ENCODE measurements around the gene RELA. TPM values are rescaled to one million over a fixed set of nuclear protein-coding genes. Genes with fewer than 3 reads are reported as not detected.

The RELA gene
- total and polyA plus RNA-seq, 2 of the 4 experiments (the other 2 are of a cell fraction) = 8.6 to 53.0 TPM

- 88% methylated on average over 9 of the region's 16 CpGs; no CpG with 5 or more reads in 1 of the 2 experiments for WGBS, 2 experiments (ENCODE audit: extremely low coverage in 2 of 2, insufficient read length in 1 of 2)
- Histone ChIP-seq H3K18ac (ENCODE audit: low read depth, low read length) (no peak overlapping the region), H2AFZ (replicated peaks; ENCODE audit: low read length, poor library complexity) (no peak overlapping the region), H3K9ac (ENCODE audit: low read depth, low read length) (no peak overlapping the region), H4K20me1 (ENCODE audit: insufficient read depth, low read length) (peaks cover 4% of the 10 kb centered on the region; the same call in 1 of the 2 replicates), H2BK5ac (ENCODE audit: low read depth, low read length, poor library complexity, severe bottlenecking) (no peak overlapping the region), H3K4me2 (ENCODE audit: low read depth, low read length) (no peak overlapping the region), H3K4ac (ENCODE audit: low read depth, low read length) (no peak overlapping the region), H2BK15ac (ENCODE audit: low read depth, low read length) (no peak overlapping the region), H4K8ac (ENCODE audit: low read depth in 2 of 2, low read length in 2 of 2) (no peak overlapping the region), H3K9me3 (ENCODE audit: control insufficient read depth, insufficient read depth, low read length) (no peaks in the 10 kb centered on the region), H2AK9ac (replicated peaks; ENCODE audit: low read depth, low read length, poor library complexity) (peak overlapping the region; percentile 51), H3K36me3 (ENCODE audit: control insufficient read depth, insufficient read depth, low read length) (peaks cover 24% of the 10 kb centered on the region), H3K14ac (replicated peaks; ENCODE audit: low read depth, low read length) (no peak overlapping the region), H3K56ac (ENCODE audit: extremely low read depth, insufficient read depth, low read length) (no peak overlapping the region), H3K4me3 (ENCODE audit: insufficient read depth, low read depth, low read length) (no peak overlapping the region), H3K4me1 (ENCODE audit: control insufficient read depth, insufficient read depth, low read length) (peaks cover 21% of the 10 kb centered on the region), H3K27ac (ENCODE audit: insufficient read depth, low read length) (no peak overlapping the region), H3K23ac (ENCODE audit: low read depth, low read length) (no peak overlapping the region), H4K5ac (ENCODE audit: low read depth, low read length) (no peak overlapping the region), H3K79me1 (ENCODE audit: low read depth in 1 of 2, low read length in 2 of 2) (peaks cover 11 to 36% of the 10 kb centered on the region in 2 experiments; a peak in 3 of 4 replicates), H4K91ac (ENCODE audit: insufficient read depth, low read depth, low read length) (no peak overlapping the region), H2BK120ac (ENCODE audit: low read depth, low read length) (no peak overlapping the region), H2BK20ac (ENCODE audit: low read depth, low read length) (no peak overlapping the region), H3K9me1 (ENCODE audit: insufficient read depth, low read length) (peaks cover 23% of the 10 kb centered on the region), H2AK5ac (ENCODE audit: low read depth, low read length) (no peak overlapping the region), H3K27me3 (ENCODE audit: control insufficient read depth, insufficient read depth, low read length) (no peaks in the 10 kb centered on the region)
- no TSS peak for BruUV-seq (replicated peaks)
- ChIA-PET POLR2A (ENCODE audit: unreplicated experiment) (no interaction called here), CTCF (no interaction called here)
- in situ Hi-C loops (cut with MboI; ENCODE audit: low sequenced_read_pairs) (no loop called here), intact Hi-C loops (cut with micrococcal nuclease) (no loop called here), dilution Hi-C loops (cut with HindIII; ENCODE audit: low sequenced_read_pairs, unreplicated experiment) (no loop called here)
- no peak for DNase-seq
- ATAC-seq (ENCODE audit: low read depth) = no peak
- TF ChIP-seq MXI1 (IDR thresholded peaks at IDR 0.05; ENCODE audit: borderline replicate concordance, low read depth, low read length) = no peak
- no peak for TF ChIP-seq CTCF (conservative IDR thresholded peaks at IDR 0.05; ENCODE audit: low read depth, low read length)
- no peak for TF ChIP-seq CEBPB (IDR thresholded peaks at IDR 0.05; ENCODE audit: low read depth, low read length)
- no peak for TF ChIP-seq NFE2L2 (IDR thresholded peaks at IDR 0.05; ENCODE audit: low read depth, low read length)
- TF ChIP-seq MAZ (IDR thresholded peaks at IDR 0.05; ENCODE audit: borderline replicate concordance, low read depth, low read length) = no peak
- TF ChIP-seq SMC3 (IDR thresholded peaks at IDR 0.05; ENCODE audit: low read depth, low read length) = no peak
- TF ChIP-seq, protein P1, sequence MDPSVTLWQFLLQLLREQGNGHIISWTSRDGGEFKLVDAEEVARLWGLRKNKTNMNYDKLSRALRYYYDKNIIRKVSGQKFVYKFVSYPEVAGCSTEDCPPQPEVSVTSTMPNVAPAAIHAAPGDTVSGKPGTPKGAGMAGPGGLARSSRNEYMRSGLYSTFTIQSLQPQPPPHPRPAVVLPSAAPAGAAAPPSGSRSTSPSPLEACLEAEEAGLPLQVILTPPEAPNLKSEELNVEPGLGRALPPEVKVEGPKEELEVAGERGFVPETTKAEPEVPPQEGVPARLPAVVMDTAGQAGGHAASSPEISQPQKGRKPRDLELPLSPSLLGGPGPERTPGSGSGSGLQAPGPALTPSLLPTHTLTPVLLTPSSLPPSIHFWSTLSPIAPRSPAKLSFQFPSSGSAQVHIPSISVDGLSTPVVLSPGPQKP (IDR thresholded peaks at IDR 0.05; ENCODE audit: borderline replicate concordance, low read depth, low read length) = no peak
- no peak for TF ChIP-seq BHLHE40 (IDR thresholded peaks at IDR 0.05; ENCODE audit: low read depth, low read length)
- TF ChIP-seq POLR2A (IDR thresholded peaks at IDR 0.05; ENCODE audit: low read depth, low read length) = no peak
- no peak for TF ChIP-seq FOS (IDR thresholded peaks at IDR 0.05; ENCODE audit: low read depth, low read length)
- TF ChIP-seq RFX5 (IDR thresholded peaks at IDR 0.05; ENCODE audit: low read depth, low read length) = no peak
- no peak for TF ChIP-seq RAD21 (IDR thresholded peaks at IDR 0.05; ENCODE audit: low read length)
- TF ChIP-seq USF2 (IDR thresholded peaks at IDR 0.05; ENCODE audit: low read depth, low read length) = no peak
- no peak for TF ChIP-seq CHD1 (IDR thresholded peaks at IDR 0.05; ENCODE audit: low read depth, low read length)
- TF ChIP-seq MAFK (IDR thresholded peaks at IDR 0.05; ENCODE audit: low read depth, low read length) = no peak
These were observed 12.8 kb downstream of the RELA start for GRCh38 chr11:65649656-65650546.
